Measurements from ENCODE around the gene PRR13.

DNA sequence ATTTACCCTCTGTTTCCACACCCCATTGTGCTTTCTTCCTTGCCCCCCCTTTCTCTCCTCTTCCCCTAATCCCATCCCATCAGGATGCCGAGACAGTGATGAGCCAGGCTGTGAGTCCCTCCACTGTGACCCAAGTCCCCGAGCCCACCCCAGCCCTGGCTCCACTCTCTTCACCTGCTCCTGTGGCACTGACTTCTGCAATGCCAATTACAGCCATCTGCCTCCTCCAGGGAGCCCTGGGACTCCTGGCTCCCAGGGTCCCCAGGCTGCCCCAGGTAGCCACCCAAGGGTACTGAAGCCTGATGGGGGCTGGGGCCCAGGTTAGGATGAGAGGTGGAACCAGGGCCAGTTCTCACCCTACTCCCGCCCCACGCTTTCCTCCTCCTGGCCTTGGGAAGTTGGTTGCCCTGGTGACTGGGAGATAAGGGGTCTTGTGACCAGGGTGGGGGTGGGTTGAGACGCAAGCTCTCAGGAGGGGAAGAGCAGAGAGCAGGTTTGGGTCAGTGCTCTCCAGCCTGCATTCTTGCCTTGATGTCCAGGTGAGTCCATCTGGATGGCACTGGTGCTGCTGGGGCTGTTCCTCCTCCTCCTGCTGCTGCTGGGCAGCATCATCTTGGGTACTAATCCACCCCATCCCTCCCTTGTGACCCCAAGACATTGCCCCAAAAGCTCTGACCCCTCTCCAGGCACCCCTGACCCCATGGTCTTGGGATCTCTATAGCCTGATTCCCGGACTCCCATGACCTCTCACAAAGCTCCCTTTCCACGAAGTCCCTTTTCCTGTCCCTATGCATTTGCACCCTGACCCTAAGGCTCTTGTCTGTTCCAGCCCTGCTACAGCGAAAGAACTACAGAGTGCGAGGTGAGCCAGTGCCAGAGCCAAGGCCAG, 16.7 kb upstream of the PRR13 start:
- no peak for TF ChIP-seq POLR2A (IDR thresholded peaks at IDR 0.05)
- TF ChIP-seq, protein P1, sequence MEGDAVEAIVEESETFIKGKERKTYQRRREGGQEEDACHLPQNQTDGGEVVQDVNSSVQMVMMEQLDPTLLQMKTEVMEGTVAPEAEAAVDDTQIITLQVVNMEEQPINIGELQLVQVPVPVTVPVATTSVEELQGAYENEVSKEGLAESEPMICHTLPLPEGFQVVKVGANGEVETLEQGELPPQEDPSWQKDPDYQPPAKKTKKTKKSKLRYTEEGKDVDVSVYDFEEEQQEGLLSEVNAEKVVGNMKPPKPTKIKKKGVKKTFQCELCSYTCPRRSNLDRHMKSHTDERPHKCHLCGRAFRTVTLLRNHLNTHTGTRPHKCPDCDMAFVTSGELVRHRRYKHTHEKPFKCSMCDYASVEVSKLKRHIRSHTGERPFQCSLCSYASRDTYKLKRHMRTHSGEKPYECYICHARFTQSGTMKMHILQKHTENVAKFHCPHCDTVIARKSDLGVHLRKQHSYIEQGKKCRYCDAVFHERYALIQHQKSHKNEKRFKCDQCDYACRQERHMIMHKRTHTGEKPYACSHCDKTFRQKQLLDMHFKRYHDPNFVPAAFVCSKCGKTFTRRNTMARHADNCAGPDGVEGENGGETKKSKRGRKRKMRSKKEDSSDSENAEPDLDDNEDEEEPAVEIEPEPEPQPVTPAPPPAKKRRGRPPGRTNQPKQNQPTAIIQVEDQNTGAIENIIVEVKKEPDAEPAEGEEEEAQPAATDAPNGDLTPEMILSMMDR (IDR thresholded peaks at IDR 0.05) = no peak

Measured in Peyer's patch (tissue), 4 donors.